GM04503 (cell line): ENCODE measurements around the gene TMSB4X.
"Not testable (repeated sequence)": the region's sequence is repeated elsewhere in the genome, so short reads cannot be mapped to it uniquely, and the experiment has no call there.

ENCODE experiments used
- DNase-seq: peaks from one replicate; pipeline ENCODE4 v3.0.0-alpha.2; 2012; ENCODE audit warnings: low read depth

The TMSB4X gene

GRCh38 chrX:12976819-12977732, 2.2 kb downstream of the TMSB4X start:
- not testable (repeated sequence) for DNase-seq

GRCh38 chrX:12977761-12978204, 2.9 kb downstream of the TMSB4X start:
- no peak for DNase-seq

- DNase-seq = no peak
These were observed 3.5 kb downstream of the TMSB4X start for GRCh38 chrX:12978205-12979025.

GRCh38 chrX:12979026-12979607, 4.2 kb downstream of the TMSB4X start:
- DNase-seq = no peak

- no peak for DNase-seq
These were observed 4.7 kb downstream of the TMSB4X start for GRCh38 chrX:12979616-12980015.

GRCh38 chrX:12980039-12980438, 5.1 kb downstream of the TMSB4X start:
- not testable (repeated sequence) for DNase-seq

GRCh38 chrX:12981880-12982279, 7.0 kb downstream of the TMSB4X start:
- DNase-seq = no peak

- no peak for DNase-seq
These were observed 9.9 kb downstream of the TMSB4X start for GRCh38 chrX:12984603-12985319.

- no peak for DNase-seq
These were observed 10.4 kb downstream of the TMSB4X start for GRCh38 chrX:12985331-12985730.

GRCh38 chrX:12986164-12986779, 11.4 kb downstream of the TMSB4X start:
- DNase-seq = no peak

- no peak for DNase-seq
These were observed 12.0 kb downstream of the TMSB4X start for GRCh38 chrX:12986886-12987285.

GRCh38 chrX:12987340-12987739, 12.4 kb downstream of the TMSB4X start:
- DNase-seq = no peak

- no peak for DNase-seq
These were observed 13.1 kb downstream of the TMSB4X start for GRCh38 chrX:12987900-12988594.

- DNase-seq = no peak
These were observed 13.9 kb downstream of the TMSB4X start for GRCh38 chrX:12988797-12989196.

GRCh38 chrX:12989461-12989860, 14.6 kb downstream of the TMSB4X start:
- DNase-seq = no peak

GRCh38 chrX:12991575-12991974, 16.7 kb downstream of the TMSB4X start:
- DNase-seq = no peak

GRCh38 chrX:12992544-12993118, 17.7 kb downstream of the TMSB4X start:
- no peak for DNase-seq

GRCh38 chrX:12993826-12994225, 18.9 kb downstream of the TMSB4X start:
- DNase-seq = no peak

GRCh38 chrX:12994321-12994720, 19.4 kb downstream of the TMSB4X start:
- DNase-seq = no peak

- no peak for DNase-seq
These were observed 22.1 kb downstream of the TMSB4X start for GRCh38 chrX:12996934-12997435.
